ENCODE data around the gene RPUSD1. TPM values are rescaled to one million over a fixed set of nuclear protein-coding genes. Genes with fewer than 3 reads are reported as not detected.

Gene RPUSD1
- total and polyA plus RNA-seq, 2 donors (not counting 1 experiment from before 2014, with no cell fraction given), result 34.7 to 46.1 TPM

- no peak for TF ChIP-seq EZH2 (IDR thresholded peaks at IDR 0.05; ENCODE audit: borderline replicate concordance, insufficient read depth, low read depth, low read length, poor library complexity, severe bottlenecking)
- TF ChIP-seq, protein P1, sequence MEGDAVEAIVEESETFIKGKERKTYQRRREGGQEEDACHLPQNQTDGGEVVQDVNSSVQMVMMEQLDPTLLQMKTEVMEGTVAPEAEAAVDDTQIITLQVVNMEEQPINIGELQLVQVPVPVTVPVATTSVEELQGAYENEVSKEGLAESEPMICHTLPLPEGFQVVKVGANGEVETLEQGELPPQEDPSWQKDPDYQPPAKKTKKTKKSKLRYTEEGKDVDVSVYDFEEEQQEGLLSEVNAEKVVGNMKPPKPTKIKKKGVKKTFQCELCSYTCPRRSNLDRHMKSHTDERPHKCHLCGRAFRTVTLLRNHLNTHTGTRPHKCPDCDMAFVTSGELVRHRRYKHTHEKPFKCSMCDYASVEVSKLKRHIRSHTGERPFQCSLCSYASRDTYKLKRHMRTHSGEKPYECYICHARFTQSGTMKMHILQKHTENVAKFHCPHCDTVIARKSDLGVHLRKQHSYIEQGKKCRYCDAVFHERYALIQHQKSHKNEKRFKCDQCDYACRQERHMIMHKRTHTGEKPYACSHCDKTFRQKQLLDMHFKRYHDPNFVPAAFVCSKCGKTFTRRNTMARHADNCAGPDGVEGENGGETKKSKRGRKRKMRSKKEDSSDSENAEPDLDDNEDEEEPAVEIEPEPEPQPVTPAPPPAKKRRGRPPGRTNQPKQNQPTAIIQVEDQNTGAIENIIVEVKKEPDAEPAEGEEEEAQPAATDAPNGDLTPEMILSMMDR (IDR thresholded peaks at IDR 0.05), result no peak
- Histone ChIP-seq H4K20me1 (ENCODE audit: control insufficient read depth, insufficient read depth, low read length, poor library complexity, severe bottlenecking) (no peaks in the 10 kb centered on the region), H3K4me3 (ENCODE audit: control extremely low read depth in 1 of 5, extremely low read depth in 1 of 5, insufficient read depth in 1 of 5, low read depth in 2 of 5, low read length in 4 of 5) (no peak overlapping the region), H3K27me3 (replicated peaks in 1 of 4; ENCODE audit: control extremely low read depth in 1 of 4, control insufficient read depth in 3 of 4, insufficient read depth in 4 of 4, low read length in 3 of 4) (peaks cover 0 to 52% (median 10%) of the 10 kb centered on the region in 4 experiments), H3K9me3 (ENCODE audit: control extremely low read depth in 1 of 3, control insufficient read depth in 2 of 3, insufficient read depth in 1 of 3, low read length in 2 of 3) (peaks cover 0 to 19% (median 0%) of the 10 kb centered on the region in 3 donors), H3K4me2 (replicated peaks; ENCODE audit: low read depth, low read length, poor library complexity, severe bottlenecking) (no peak overlapping the region), H3K4me1 (ENCODE audit: control insufficient read depth in 2 of 2, insufficient read depth in 2 of 2, low read length in 2 of 2) (peaks cover 3 to 16% of the 10 kb centered on the region in 2 donors), H2AFZ (ENCODE audit: insufficient read depth, low read depth, low read length, poor library complexity, severe bottlenecking) (no peak overlapping the region), H3K79me2 (ENCODE audit: control insufficient read depth, insufficient read depth, low read length) (no peaks in the 10 kb centered on the region), H3K9ac (ENCODE audit: low read length) (no peak overlapping the region), H3K36me3 (replicated peaks in 1 of 2; ENCODE audit: control extremely low read depth in 1 of 2, control insufficient read depth in 1 of 2, extremely low read depth in 1 of 2, insufficient read depth in 2 of 2, low read length in 1 of 2) (no peaks in the 10 kb centered on the region), H3K27ac (ENCODE audit: low read length in 2 of 2) (no peak overlapping the region)
- H3K9me3 Mint-ChIP-seq (ENCODE audit: insufficient read depth), result no peaks in the 10 kb centered on the region
- DNase-seq, result no peak
- H3K4me1 Mint-ChIP-seq, result peaks cover 15% of the 10 kb centered on the region
- ChIA-PET POLR2A (no interaction called here), CTCF (no interaction called here)
- H3K27me3 Mint-ChIP-seq, result peaks cover 27% of the 10 kb centered on the region
- no peak overlapping the region for H3K27ac Mint-ChIP-seq
- intact Hi-C loops (cut with micrococcal nuclease), result no loop called here
- WGBS (ENCODE audit: insufficient coverage), result 89% methylated on average over 7 of the region's 8 CpGs
- no peak for ATAC-seq (ENCODE audit: low read depth)
- no peak overlapping the region for H3K4me3 Mint-ChIP-seq
Observed at GRCh38 chr16:818132-818531, 30.0 kb upstream of the RPUSD1 start.

DNA sequence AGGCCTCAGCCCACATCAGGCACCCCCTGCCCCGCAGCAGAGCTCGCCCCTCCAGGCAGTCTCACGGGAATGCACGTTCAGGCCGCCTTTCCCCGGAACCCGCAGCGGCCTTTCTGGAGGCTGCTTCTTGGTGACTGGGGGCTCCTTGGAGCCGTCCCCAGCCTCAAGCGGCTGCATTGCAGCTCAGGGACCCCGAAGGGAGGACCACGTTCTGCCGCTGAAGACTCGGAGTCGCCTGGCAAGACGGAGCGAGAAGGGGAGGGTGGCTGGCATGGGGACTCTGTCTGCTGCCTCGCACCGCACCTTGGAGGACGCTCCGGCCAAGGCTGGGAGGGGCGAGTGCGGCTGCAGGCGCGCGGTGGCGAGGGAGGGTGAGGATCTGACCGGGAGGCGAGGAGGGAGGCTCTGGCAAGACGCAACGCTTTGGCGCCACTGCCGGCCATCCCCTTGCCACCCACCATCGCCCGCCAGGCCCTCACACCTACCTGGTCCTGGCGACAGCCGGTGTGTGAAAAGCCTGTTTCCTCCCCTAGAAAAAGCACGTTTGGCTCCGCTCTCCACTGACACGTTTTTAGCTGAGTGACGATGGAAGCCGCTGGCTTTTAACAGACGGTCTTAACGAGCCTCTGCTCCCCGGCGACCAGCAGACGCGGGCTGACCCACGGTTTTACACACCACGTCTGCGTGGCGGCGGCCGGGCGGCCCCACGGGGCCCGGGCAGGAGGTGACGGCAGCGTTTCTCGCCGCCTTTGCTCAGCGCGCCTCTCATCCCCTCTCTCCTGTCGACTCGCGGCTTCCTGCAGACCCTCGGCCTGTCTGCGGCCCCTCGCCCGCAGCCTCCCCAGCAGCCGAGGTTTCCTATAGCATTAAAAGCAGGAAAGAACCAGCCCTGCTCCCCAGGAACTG lies 29.1 kb upstream of the RPUSD1 start:
- Histone ChIP-seq H3K27ac (ENCODE audit: low read length in 2 of 2) (no peak overlapping the region), H3K4me3 (ENCODE audit: control extremely low read depth in 1 of 5, extremely low read depth in 1 of 5, insufficient read depth in 1 of 5, low read depth in 2 of 5, low read length in 4 of 5) (no peak overlapping the region), H3K36me3 (replicated peaks in 1 of 2; ENCODE audit: control extremely low read depth in 1 of 2, control insufficient read depth in 1 of 2, extremely low read depth in 1 of 2, insufficient read depth in 2 of 2, low read length in 1 of 2) (no peaks in the 10 kb centered on the region), H3K27me3 (replicated peaks in 1 of 4; ENCODE audit: control extremely low read depth in 1 of 4, control insufficient read depth in 3 of 4, insufficient read depth in 4 of 4, low read length in 3 of 4) (peaks cover 0 to 58% (median 12%) of the 10 kb centered on the region in 4 experiments), H3K79me2 (ENCODE audit: control insufficient read depth, insufficient read depth, low read length) (no peaks in the 10 kb centered on the region), H3K9me3 (ENCODE audit: control extremely low read depth in 1 of 3, control insufficient read depth in 2 of 3, insufficient read depth in 1 of 3, low read length in 2 of 3) (peaks cover 0 to 23% (median 0%) of the 10 kb centered on the region in 3 donors), H2AFZ (ENCODE audit: insufficient read depth, low read depth, low read length, poor library complexity, severe bottlenecking) (peak overlapping the region; percentile 46), H3K4me2 (replicated peaks; ENCODE audit: low read depth, low read length, poor library complexity, severe bottlenecking) (peak overlapping the region; percentile 37), H4K20me1 (ENCODE audit: control insufficient read depth, insufficient read depth, low read length, poor library complexity, severe bottlenecking) (no peaks in the 10 kb centered on the region), H3K9ac (ENCODE audit: low read length) (no peak overlapping the region), H3K4me1 (ENCODE audit: control insufficient read depth in 2 of 2, insufficient read depth in 2 of 2, low read length in 2 of 2) (peaks cover 3 to 16% of the 10 kb centered on the region in 2 donors)
- intact Hi-C loops (cut with micrococcal nuclease), result no loop called here
- TF ChIP-seq, protein P1 (IDR thresholded peaks at IDR 0.05), result no peak
- no peak for TF ChIP-seq EZH2 (IDR thresholded peaks at IDR 0.05; ENCODE audit: borderline replicate concordance, insufficient read depth, low read depth, low read length, poor library complexity, severe bottlenecking)
- DNase-seq (no peak), ATAC-seq (ENCODE audit: low read depth) (no peak)
- 70% methylated on average over 70 of the region's 71 CpGs for WGBS (ENCODE audit: insufficient coverage)
- peaks cover 32% of the 10 kb centered on the region for H3K27me3 Mint-ChIP-seq
- no peaks in the 10 kb centered on the region for H3K9me3 Mint-ChIP-seq (ENCODE audit: insufficient read depth)
- CTCF ChIA-PET, result no interaction called here
- no peak overlapping the region for H3K27ac Mint-ChIP-seq
- POLR2A ChIA-PET, result no interaction called here
- no peak overlapping the region for H3K4me3 Mint-ChIP-seq
- H3K4me1 Mint-ChIP-seq, result peaks cover 15% of the 10 kb centered on the region
